NCI-H748 (cell line): ENCODE data around the gene LRRC45.
"Not testable (repeated sequence)": the region's sequence is repeated elsewhere in the genome, so short reads cannot be mapped to it uniquely, and the experiment has no call there.

Source experiments
- DNase-seq: peaks from one replicate; lab custom pipeline; 2025; ENCODE audit not compliant: unreplicated experiment; lab: John Stamatoyannopoulos, UW

The LRRC45 gene

GRCh38 chr17:82033359-82034085, 10.4 kb downstream of the LRRC45 start:
- DNase-seq = no peak

GRCh38 chr17:82034371-82035011, 11.4 kb downstream of the LRRC45 start:
- DNase-seq = no peak

- DNase-seq = no peak
These were observed 12.4 kb downstream of the LRRC45 start for GRCh38 chr17:82035488-82035887.

GRCh38 chr17:82035956-82036633, 13.0 kb downstream of the LRRC45 start:
- no peak for DNase-seq

GRCh38 chr17:82036634-82037091, 13.6 kb downstream of the LRRC45 start:
- DNase-seq = no peak

- DNase-seq = peak; percentile 98
These were observed 14.2 kb downstream of the LRRC45 start, which contains the start of gene DCXR for GRCh38 chr17:82037092-82037888. Gene DCXR (minus strand): TSS chr17:82037697. CDS start chr17:82037682, 15 bp downstream.

- DNase-seq = no peak
These were observed 14.7 kb downstream of the LRRC45 start for GRCh38 chr17:82037889-82038195.

GRCh38 chr17:82038796-82039409, 15.8 kb downstream of the LRRC45 start:
- DNase-seq = not testable (repeated sequence)

- no peak for DNase-seq
These were observed 16.7 kb downstream of the LRRC45 start for GRCh38 chr17:82039695-82040299.

GRCh38 chr17:82041144-82041814, 18.2 kb downstream of the LRRC45 start:
- DNase-seq = no peak

- no peak for DNase-seq
These were observed 19.5 kb downstream of the LRRC45 start for GRCh38 chr17:82042649-82043048.

- no peak for DNase-seq
These were observed 20.4 kb downstream of the LRRC45 start for GRCh38 chr17:82043507-82043906.

- DNase-seq = no peak
These were observed 22.9 kb downstream of the LRRC45 start for GRCh38 chr17:82045936-82046484.

- DNase-seq = no peak
These were observed 23.8 kb downstream of the LRRC45 start for GRCh38 chr17:82046903-82047302.

GRCh38 chr17:82047379-82047778, 24.3 kb downstream of the LRRC45 start:
- DNase-seq = no peak

GRCh38 chr17:82047914-82048570, 24.9 kb downstream of the LRRC45 start:
- DNase-seq = no peak

GRCh38 chr17:82048571-82048971, 25.5 kb downstream of the LRRC45 start:
- no peak for DNase-seq

- DNase-seq = no peak
These were observed 26.0 kb downstream of the LRRC45 start for GRCh38 chr17:82049106-82049505.

GRCh38 chr17:82049521-82049971, 26.4 kb downstream of the LRRC45 start:
- no peak for DNase-seq
